ENCODE results near the gene ADAM19.

The ADAM19 gene

DNA sequence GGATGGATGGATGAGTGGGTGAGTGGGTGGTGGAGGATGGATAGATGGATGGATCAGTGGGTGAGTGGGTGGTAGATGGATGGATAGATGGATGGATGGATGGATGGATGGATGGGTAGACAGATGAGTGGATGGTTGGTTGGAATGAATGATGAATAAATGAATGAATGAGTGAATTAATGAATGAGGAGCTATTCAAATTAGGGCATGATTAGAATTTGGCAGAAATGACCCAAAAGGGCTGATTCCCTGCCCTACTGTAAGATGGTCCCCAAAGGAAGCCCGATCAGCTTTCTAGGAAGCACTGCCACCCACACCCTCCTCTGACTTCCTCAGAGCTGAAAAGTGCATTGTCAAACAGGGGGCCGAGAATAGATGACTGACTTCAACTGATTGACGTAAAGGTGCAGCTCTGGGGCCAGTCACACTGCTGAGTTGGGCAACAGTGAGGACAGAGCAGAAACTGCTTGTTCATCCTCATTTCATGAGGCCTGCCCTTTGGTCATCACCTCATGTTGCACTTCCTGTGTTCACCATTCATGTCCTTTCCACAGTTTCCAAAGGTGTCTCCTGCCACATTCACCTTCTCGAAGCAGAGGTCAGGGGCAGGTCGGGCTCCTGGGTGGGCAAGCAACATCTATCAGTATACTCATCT lies 81.3 kb downstream of the ADAM19 start:
- TF ChIP-seq, protein P1, sequence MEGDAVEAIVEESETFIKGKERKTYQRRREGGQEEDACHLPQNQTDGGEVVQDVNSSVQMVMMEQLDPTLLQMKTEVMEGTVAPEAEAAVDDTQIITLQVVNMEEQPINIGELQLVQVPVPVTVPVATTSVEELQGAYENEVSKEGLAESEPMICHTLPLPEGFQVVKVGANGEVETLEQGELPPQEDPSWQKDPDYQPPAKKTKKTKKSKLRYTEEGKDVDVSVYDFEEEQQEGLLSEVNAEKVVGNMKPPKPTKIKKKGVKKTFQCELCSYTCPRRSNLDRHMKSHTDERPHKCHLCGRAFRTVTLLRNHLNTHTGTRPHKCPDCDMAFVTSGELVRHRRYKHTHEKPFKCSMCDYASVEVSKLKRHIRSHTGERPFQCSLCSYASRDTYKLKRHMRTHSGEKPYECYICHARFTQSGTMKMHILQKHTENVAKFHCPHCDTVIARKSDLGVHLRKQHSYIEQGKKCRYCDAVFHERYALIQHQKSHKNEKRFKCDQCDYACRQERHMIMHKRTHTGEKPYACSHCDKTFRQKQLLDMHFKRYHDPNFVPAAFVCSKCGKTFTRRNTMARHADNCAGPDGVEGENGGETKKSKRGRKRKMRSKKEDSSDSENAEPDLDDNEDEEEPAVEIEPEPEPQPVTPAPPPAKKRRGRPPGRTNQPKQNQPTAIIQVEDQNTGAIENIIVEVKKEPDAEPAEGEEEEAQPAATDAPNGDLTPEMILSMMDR (IDR thresholded peaks at IDR 0.05; ENCODE audit: low read depth, low read length): no peak
- DNase-seq (ENCODE audit: extremely low read depth, low read depth): no peak

GRCh38 chr5:157492886-157493285 lies 82.7 kb downstream of the ADAM19 start:
- DNase-seq (ENCODE audit: extremely low read depth, low read depth): no peak
- TF ChIP-seq, protein P1 (IDR thresholded peaks at IDR 0.05; ENCODE audit: low read depth, low read length): no peak

- TF ChIP-seq, protein P1 (IDR thresholded peaks at IDR 0.05; ENCODE audit: low read depth, low read length): no peak
- DNase-seq (ENCODE audit: extremely low read depth, low read depth): no peak
Measured at GRCh38 chr5:157491471-157491995, 84.0 kb downstream of the ADAM19 start.

DNA sequence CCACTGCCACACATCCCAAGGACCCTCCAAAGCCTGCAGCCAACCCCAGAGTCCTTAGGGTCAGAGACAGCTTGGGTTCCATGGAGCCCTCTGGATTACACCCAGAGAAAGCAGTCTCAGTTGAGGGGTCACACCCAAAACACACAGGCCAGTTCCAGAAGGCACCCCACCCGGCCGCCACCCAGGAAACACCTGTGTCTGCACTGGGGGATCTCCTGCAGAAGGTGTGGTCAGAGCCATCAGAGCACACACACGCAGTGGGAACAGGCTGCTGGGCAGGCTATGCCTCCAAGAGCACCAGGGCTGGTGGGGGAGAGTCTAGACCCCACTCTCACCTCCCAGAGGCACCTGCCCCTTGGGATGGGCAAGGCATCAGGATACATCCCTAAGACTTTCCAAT lies 88.2 kb downstream of the ADAM19 start:
- TF ChIP-seq, protein P1 (IDR thresholded peaks at IDR 0.05; ENCODE audit: low read depth, low read length): no peak
- no peak for DNase-seq (ENCODE audit: extremely low read depth, low read depth)

- TF ChIP-seq, protein P1 (IDR thresholded peaks at IDR 0.05; ENCODE audit: low read depth, low read length): no peak
- DNase-seq (ENCODE audit: extremely low read depth, low read depth): no peak
Measured at GRCh38 chr5:157486861-157487260, 88.7 kb downstream of the ADAM19 start.

GRCh38 chr5:157486221-157486681 lies 89.3 kb downstream of the ADAM19 start:
- TF ChIP-seq, protein P1 (IDR thresholded peaks at IDR 0.05; ENCODE audit: low read depth, low read length): no peak
- no peak for DNase-seq (ENCODE audit: extremely low read depth, low read depth)

DNA sequence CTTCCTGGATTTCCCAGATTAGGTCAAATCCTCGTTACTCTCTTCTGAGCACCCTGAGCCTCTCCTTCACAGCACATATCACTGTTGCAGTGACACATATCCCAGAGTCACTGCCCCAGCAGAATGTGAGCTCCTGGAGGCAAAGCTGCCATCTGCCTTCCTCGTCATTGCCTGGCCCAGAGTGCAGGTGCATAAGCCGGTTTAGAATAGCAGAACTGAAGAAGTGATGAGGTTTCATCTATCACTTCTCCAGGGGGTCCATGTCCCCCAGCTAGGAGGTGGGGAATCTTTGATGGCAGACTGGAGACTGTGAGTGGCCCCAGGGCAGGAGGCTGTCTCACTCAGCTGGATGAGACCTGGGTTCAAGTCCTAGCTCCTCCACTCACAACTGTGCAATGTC lies 89.8 kb downstream of the ADAM19 start:
- TF ChIP-seq, protein P1 (IDR thresholded peaks at IDR 0.05; ENCODE audit: low read depth, low read length): no peak
- DNase-seq (ENCODE audit: extremely low read depth, low read depth): no peak
